Nephron (organoid): Measurements from ENCODE around the gene ZFHX2.
"Not testable (repeated sequence)": the region's sequence is repeated elsewhere in the genome, so short reads cannot be mapped to it uniquely, and the experiment has no call there.

Experiments used
- H3K27ac Mint-ChIP-seq, 3 experiments: 2 replicates each; pipeline ENCODE4 v1.8.0; 2020; ENCODE audit warnings: mixed read lengths in 3 of 3, mild to moderate bottlenecking in 2 of 3, moderate library complexity in 1 of 3
- H3K27me3 Mint-ChIP-seq: 2 replicates; pipeline ENCODE4 v1.8.0; 2021; ENCODE audit warnings: low read depth, mild to moderate bottlenecking, moderate library complexity, mixed read lengths
- H3K36me3 Mint-ChIP-seq: 2 replicates; pipeline ENCODE4 v1.8.0; 2020; ENCODE audit warnings: low read depth, mixed read lengths
- H3K4me1 Mint-ChIP-seq: 2 replicates; pipeline ENCODE4 v1.8.0; 2020; ENCODE audit warnings: mixed read lengths
- H3K4me3 Mint-ChIP-seq, 3 experiments: 2 replicates each; pipeline ENCODE4 v1.8.0; 2020; ENCODE audit warnings: mild to moderate bottlenecking in 3 of 3, mixed read lengths in 3 of 3, moderate library complexity in 2 of 3
- H3K9me3 Mint-ChIP-seq: 2 replicates; pipeline ENCODE4 v1.8.0; 2020; ENCODE audit warnings: mixed read lengths
- TF ChIP-seq, protein P1 (sequence below), 3 experiments: fragments of 200-600 bp; sonication (generic); IDR thresholded peaks; one replicate each; pipeline ENCODE4 v1.5.0; 2021; ENCODE audit warnings: antibody characterized with exemption in 3 of 3; ENCODE audit not compliant: unreplicated experiment in 3 of 3

The ZFHX2 gene

GRCh38 chr14:23551266-23552028, at the start of gene ZFHX2:
TSS of gene ZFHX2 (minus strand) at chr14:23551765. CDS start at chr14:23535325, 16,440 bp downstream.
- peak within 1 kb of the TSS in 1 of 3 experiments; percentile 20 for H3K4me3 Mint-ChIP-seq
- no peaks in the 10 kb centered on the region for H3K36me3 Mint-ChIP-seq
- no peaks in the 10 kb centered on the region for H3K9me3 Mint-ChIP-seq
- TF ChIP-seq, protein P1, sequence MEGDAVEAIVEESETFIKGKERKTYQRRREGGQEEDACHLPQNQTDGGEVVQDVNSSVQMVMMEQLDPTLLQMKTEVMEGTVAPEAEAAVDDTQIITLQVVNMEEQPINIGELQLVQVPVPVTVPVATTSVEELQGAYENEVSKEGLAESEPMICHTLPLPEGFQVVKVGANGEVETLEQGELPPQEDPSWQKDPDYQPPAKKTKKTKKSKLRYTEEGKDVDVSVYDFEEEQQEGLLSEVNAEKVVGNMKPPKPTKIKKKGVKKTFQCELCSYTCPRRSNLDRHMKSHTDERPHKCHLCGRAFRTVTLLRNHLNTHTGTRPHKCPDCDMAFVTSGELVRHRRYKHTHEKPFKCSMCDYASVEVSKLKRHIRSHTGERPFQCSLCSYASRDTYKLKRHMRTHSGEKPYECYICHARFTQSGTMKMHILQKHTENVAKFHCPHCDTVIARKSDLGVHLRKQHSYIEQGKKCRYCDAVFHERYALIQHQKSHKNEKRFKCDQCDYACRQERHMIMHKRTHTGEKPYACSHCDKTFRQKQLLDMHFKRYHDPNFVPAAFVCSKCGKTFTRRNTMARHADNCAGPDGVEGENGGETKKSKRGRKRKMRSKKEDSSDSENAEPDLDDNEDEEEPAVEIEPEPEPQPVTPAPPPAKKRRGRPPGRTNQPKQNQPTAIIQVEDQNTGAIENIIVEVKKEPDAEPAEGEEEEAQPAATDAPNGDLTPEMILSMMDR (IDR thresholded peaks at IDR 0.05; ENCODE audit: unreplicated experiment in 3 of 3), result no peak
- no peaks in the 10 kb centered on the region for H3K27me3 Mint-ChIP-seq
- peak within 1 kb of the TSS; percentile 53 to 93 (median 55) for H3K27ac Mint-ChIP-seq
- H3K4me1 Mint-ChIP-seq, result peaks cover 14% of the 10 kb centered on the region

DNA sequence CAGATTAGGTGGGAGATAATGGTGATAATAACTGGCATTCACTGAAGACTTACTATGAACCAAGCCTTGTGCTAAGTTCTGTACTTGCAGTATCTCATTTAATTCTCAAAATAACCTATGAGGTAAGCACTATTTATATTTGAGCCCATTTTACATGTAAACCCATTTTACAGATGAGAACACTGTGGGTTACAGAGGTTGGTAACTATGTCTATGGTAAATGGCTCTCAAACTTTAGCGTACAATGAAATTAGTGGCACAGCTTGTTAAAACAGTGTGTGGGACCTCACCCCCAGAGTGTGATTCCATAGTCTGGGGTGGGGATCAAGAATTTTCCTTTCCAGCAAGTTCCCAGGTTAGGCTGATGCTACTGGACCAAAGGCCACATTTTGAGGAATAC, 49.2 kb upstream of the ZFHX2 start:
- no peak overlapping the region for H3K27ac Mint-ChIP-seq
- H3K4me1 Mint-ChIP-seq, result no peaks in the 10 kb centered on the region
- peaks cover 3% of the 10 kb centered on the region for H3K9me3 Mint-ChIP-seq
- TF ChIP-seq, protein P1 (IDR thresholded peaks at IDR 0.05; ENCODE audit: unreplicated experiment in 3 of 3), result no peak
- no peaks in the 10 kb centered on the region for H3K36me3 Mint-ChIP-seq
- peaks cover 3% of the 10 kb centered on the region for H3K27me3 Mint-ChIP-seq
- no peak overlapping the region for H3K4me3 Mint-ChIP-seq

GRCh38 chr14:23600322-23600707, 48.8 kb upstream of the ZFHX2 start:
- Mint-ChIP-seq H3K36me3 (no peaks in the 10 kb centered on the region), H3K27ac (no peak overlapping the region), H3K4me3 (no peak overlapping the region), H3K27me3 (peaks cover 3% of the 10 kb centered on the region), H3K4me1 (no peaks in the 10 kb centered on the region), H3K9me3 (peaks cover 3% of the 10 kb centered on the region)
- TF ChIP-seq, protein P1 (IDR thresholded peaks at IDR 0.05; ENCODE audit: unreplicated experiment in 3 of 3), result no peak

DNA sequence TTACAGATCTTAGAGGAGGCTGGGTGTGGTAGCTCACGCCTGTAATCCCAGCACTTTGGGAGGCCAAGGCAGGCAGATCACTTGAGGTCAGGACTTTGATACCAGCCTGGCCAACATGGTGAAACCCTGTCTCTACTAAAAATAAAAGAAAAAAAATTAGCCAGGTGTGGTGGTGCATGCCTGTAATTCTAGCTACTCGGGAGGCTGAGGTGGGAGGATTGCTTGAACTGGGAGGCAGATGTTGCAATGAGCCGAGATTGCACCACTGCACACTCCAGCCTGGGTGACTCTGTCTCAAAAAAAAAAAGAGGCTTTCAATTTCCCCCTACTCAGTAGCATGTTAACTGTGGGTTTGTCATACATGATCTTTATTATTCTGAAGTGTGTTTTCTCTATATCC, 42.6 kb upstream of the ZFHX2 start:
- H3K4me3 Mint-ChIP-seq, H3K9me3 Mint-ChIP-seq, H3K4me1 Mint-ChIP-seq, H3K36me3 Mint-ChIP-seq, H3K27me3 Mint-ChIP-seq, H3K27ac Mint-ChIP-seq: not testable (repeated sequence)

- Mint-ChIP-seq H3K27ac (peak overlapping the region in 1 of 3 experiments; percentile 24), H3K4me3 (no peak overlapping the region), H3K27me3 (peaks cover 21% of the 10 kb centered on the region), H3K4me1 (peaks cover 11% of the 10 kb centered on the region), H3K9me3 (peaks cover 15% of the 10 kb centered on the region), H3K36me3 (no peaks in the 10 kb centered on the region)
- TF ChIP-seq, protein P1 (IDR thresholded peaks at IDR 0.05; ENCODE audit: unreplicated experiment in 3 of 3), result no peak
Observed at GRCh38 chr14:23590198-23590597, 38.6 kb upstream of the ZFHX2 start.

- peaks cover 15% of the 10 kb centered on the region for H3K9me3 Mint-ChIP-seq
- peak overlapping the region in 1 of 3 experiments; percentile 85 for H3K27ac Mint-ChIP-seq
- H3K4me3 Mint-ChIP-seq, result no peak overlapping the region
- peaks cover 11% of the 10 kb centered on the region for H3K4me1 Mint-ChIP-seq
- TF ChIP-seq, protein P1 (IDR thresholded peaks at IDR 0.05; ENCODE audit: unreplicated experiment in 3 of 3), result no peak
- no peaks in the 10 kb centered on the region for H3K36me3 Mint-ChIP-seq
- H3K27me3 Mint-ChIP-seq, result peaks cover 21% of the 10 kb centered on the region
Observed at GRCh38 chr14:23589606-23590005, 38.0 kb upstream of the ZFHX2 start.
